GM12878 (cell line): ENCODE data around the gene POLR1G. TPM values are rescaled to one million over a fixed set of nuclear protein-coding genes. Genes with fewer than 3 reads are reported as not detected.

Source experiments
- ATF7 ChIP-seq: fragments of 450-650 bp; IDR thresholded peaks from 2 replicates; pipeline ENCODE4 v1.6.1; 2016; ENCODE audit warnings: low read depth, mild to moderate bottlenecking
- CEBPZ ChIP-seq: fragments of 150-350 bp; IDR thresholded peaks from 2 replicates; pipeline ENCODE4 v1.6.1; 2016; ENCODE audit warnings: low read depth, low read length
- CREM ChIP-seq: IDR thresholded peaks from 2 replicates; pipeline ENCODE4 v1.6.1; 2014; ENCODE audit warnings: antibody characterized with exemption, low read depth
- FOS ChIP-seq: IDR thresholded peaks from 3 replicates; pipeline ENCODE4 v1.6.1; 2011; ENCODE audit warnings: borderline replicate concordance; ENCODE audit not compliant: insufficient read length; ENCODE audit errors: extremely low read depth
- FOXK2 ChIP-seq: fragments of 450-650 bp; IDR thresholded peaks from 2 replicates; pipeline ENCODE4 v1.6.1; 2017; ENCODE audit warnings: mild to moderate bottlenecking, moderate library complexity
- HCFC1 ChIP-seq: fragments of 150-350 bp; IDR thresholded peaks from 2 replicates; pipeline ENCODE4 v1.6.1; 2014; ENCODE audit warnings: low read length
- HDGF ChIP-seq: fragments of 450-650 bp; IDR thresholded peaks from 2 replicates; pipeline ENCODE4 v1.6.1; 2016; ENCODE audit warnings: antibody characterized with exemption
- IKZF1 ChIP-seq: fragments of 450-650 bp; conservative IDR thresholded peaks from 2 replicates; pipeline ENCODE4 v1.6.1; 2017; ENCODE audit warnings: antibody characterized with exemption, mild to moderate bottlenecking
- IRF3 ChIP-seq: fragments of 450-650 bp; IDR thresholded peaks from 2 replicates; pipeline ENCODE4 v1.6.1; 2014; ENCODE audit warnings: mild to moderate bottlenecking
- NBN ChIP-seq: fragments of 450-650 bp; IDR thresholded peaks from 2 replicates; pipeline ENCODE4 v1.6.1; 2016
- NFYA ChIP-seq: IDR thresholded peaks from 2 replicates; pipeline ENCODE4 v1.6.1; 2011; ENCODE audit warnings: low read depth, mild to moderate bottlenecking, low read length, improper control_type of control experiment, borderline replicate concordance
- NFYB ChIP-seq: IDR thresholded peaks from 2 replicates; pipeline ENCODE4 v1.6.1; 2011; ENCODE audit warnings: low read depth, mild to moderate bottlenecking, low read length, improper control_type of control experiment, moderate library complexity; ENCODE audit not compliant: insufficient read depth
- NRF1 ChIP-seq: conservative IDR thresholded peaks from 2 replicates; pipeline ENCODE4 v1.6.1; 2011; ENCODE audit warnings: mild to moderate bottlenecking, low read depth, low read length, improper control_type of control experiment
- POLR2A ChIP-seq: IDR thresholded peaks from 2 replicates; pipeline ENCODE4 v1.6.1; 2011; ENCODE audit warnings: low read depth, mild to moderate bottlenecking, low read length
- POLR2AphosphoS5 ChIP-seq: IDR thresholded peaks from 2 replicates; pipeline ENCODE4 v1.6.1; 2011; ENCODE audit warnings: mild to moderate bottlenecking, low read length, inconsistent platforms
- RELB ChIP-seq: fragments of 450-650 bp; IDR thresholded peaks from 2 replicates; pipeline ENCODE4 v1.6.1; 2017; ENCODE audit warnings: low read depth, mild to moderate bottlenecking, moderate library complexity
- STAT1 ChIP-seq: fragments of 450-650 bp; conservative IDR thresholded peaks from 2 replicates; pipeline ENCODE4 v1.6.1; 2014; ENCODE audit warnings: antibody characterized with exemption, mild to moderate bottlenecking
- TAF1 ChIP-seq: IDR thresholded peaks from 2 replicates; pipeline ENCODE4 v1.6.1; 2011; ENCODE audit warnings: mild to moderate bottlenecking, low read depth, low read length, borderline replicate concordance
- polyA plus RNA-seq, 11 experiments: library from polyadenylated mRNA; depleted of rRNA in 4 of 11; unstranded in 6 of 11; stranded (reverse) in 5 of 11; fragments of >200 nt; fragmentation: Nextera tagmentation in 4 of 11; fragmentation: Illumina TruSeq in 1 of 11; extraction: Ambion mirVana in 4 of 11; extraction: Trizol in 1 of 11; gene quantifications; 1 replicate in 1 of 11; 2 replicates in 10 of 11; pipeline versions ENCODE4 v1.2.1 to v1.2.3, GENCODE V29; 2011 to 2016; ENCODE audit warnings: inconsistent platforms in 2 of 11, missing spikeins in 2 of 11, low read depth in 1 of 11
- total RNA-seq, 4 experiments: library from RNA; depleted of rRNA in 3 of 4; stranded (reverse); fragments of >200 nt in 3 of 4; fragmentation: Illumina TruSeq in 1 of 4; extraction: Trizol in 1 of 4; gene quantifications; 2 replicates each; pipeline versions ENCODE4 v1.2.1 to v1.2.3, GENCODE V29; 2013 to 2021

The POLR1G gene
- total and polyA plus RNA-seq, 10 of the 15 experiments (the other 5 are each of a cell fraction or from before 2014, with no cell fraction given) = 2.0 to 30.9 (median 20.5) TPM

DNA sequence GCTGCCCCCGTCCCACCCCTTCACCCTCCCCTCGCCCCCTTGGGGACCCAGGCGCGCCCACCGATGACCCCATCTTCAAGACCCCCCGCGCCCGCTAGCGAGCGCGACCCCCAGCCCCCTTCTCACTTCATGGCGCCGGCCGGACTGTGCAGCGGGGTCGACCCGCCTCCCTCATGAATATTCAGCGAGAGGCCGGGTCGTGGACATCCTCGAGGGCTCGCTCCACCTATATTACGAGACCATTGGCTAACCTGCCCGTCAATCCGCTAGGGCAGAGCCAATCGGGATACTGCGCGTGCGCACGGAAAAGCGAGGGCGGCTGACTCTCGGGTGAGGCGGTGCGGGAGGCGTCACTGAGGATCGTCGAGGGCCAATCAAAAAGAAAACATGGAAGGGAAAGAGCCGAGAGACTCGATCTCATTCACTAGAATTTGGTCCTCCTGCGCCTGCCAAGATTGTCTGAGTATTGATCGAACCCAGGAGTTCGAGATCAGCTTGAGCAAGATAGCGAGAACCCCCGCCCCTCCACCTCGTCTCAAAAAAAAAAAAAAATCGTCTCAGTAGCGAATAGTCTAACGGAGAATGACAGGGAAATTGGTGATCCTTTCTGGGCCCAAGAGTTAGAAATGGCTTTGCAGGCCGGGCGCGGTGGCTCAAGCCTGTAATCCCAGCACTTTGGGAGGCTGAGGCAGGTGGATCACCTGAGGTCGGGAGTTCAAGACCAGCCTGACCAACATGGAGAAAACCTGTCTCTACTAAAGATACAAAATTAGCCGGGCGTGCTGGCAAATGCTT is 35.8 kb upstream of the POLR1G start, which contains the start of gene ERCC2 (continued):
- TF ChIP-seq RELB (peak; percentile 89), IRF3 (peak; percentile 97), HCFC1 (peak; percentile 33), FOXK2 (peak; percentile 83), POLR2A (peak; percentile 72), POLR2AphosphoS5 (peak; percentile 55; the same call in 1 of the 2 replicates), STAT1 (no peak), CEBPZ (peak; percentile 28; the same call in 1 of the 2 replicates), IKZF1 (no peak), ATF7 (peak; percentile 23; the same call in 1 of the 2 replicates), CREM (peak; percentile 68; the same call in 1 of the 2 replicates), NBN (peak; percentile 73; the same call in 1 of the 2 replicates), NRF1 (peak; percentile 96), FOS (peak; percentile 81), TAF1 (peak; percentile 8; the same call in 1 of the 2 replicates), NFYA (peak; percentile 67), HDGF (peak; percentile 70), NFYB (peak; percentile 97)
- TF ChIP-seq, all 136 proteins: peak for 28
